ENCODE measurements around the gene PPP2R2B.

The PPP2R2B gene

GRCh38 chr5:146862641-146863040, 15.9 kb downstream of the PPP2R2B start:
- H3K36me3 ChIP-seq (ENCODE audit: control insufficient read depth, insufficient read depth, low read length) = no peaks in the 10 kb centered on the region
- no peak overlapping the region for H3K4me3 ChIP-seq (replicated peaks; ENCODE audit: low read depth, low read length)
- H3K27me3 ChIP-seq (replicated peaks; ENCODE audit: control insufficient read depth, insufficient read depth, low read length) = no peaks in the 10 kb centered on the region
- TF ChIP-seq CTCF (IDR thresholded peaks at IDR 0.05; ENCODE audit: insufficient read depth, low read length, poor library complexity, severe bottlenecking) = no peak
- no peak for DNase-seq (ENCODE audit: extremely low read depth, insufficient read length)

GRCh38 chr5:146860213-146860893, 18.2 kb downstream of the PPP2R2B start:
- no peak overlapping the region for H3K4me3 ChIP-seq (replicated peaks; ENCODE audit: low read depth, low read length)
- TF ChIP-seq CTCF (IDR thresholded peaks at IDR 0.05; ENCODE audit: insufficient read depth, low read length, poor library complexity, severe bottlenecking) = no peak
- H3K36me3 ChIP-seq (ENCODE audit: control insufficient read depth, insufficient read depth, low read length) = no peaks in the 10 kb centered on the region
- DNase-seq (ENCODE audit: extremely low read depth, insufficient read length) = no peak
- no peaks in the 10 kb centered on the region for H3K27me3 ChIP-seq (replicated peaks; ENCODE audit: control insufficient read depth, insufficient read depth, low read length)

- TF ChIP-seq CTCF (IDR thresholded peaks at IDR 0.05; ENCODE audit: insufficient read depth, low read length, poor library complexity, severe bottlenecking) = no peak
- Histone ChIP-seq H3K4me3 (replicated peaks; ENCODE audit: low read depth, low read length) (no peak overlapping the region), H3K36me3 (ENCODE audit: control insufficient read depth, insufficient read depth, low read length) (no peaks in the 10 kb centered on the region), H3K27me3 (replicated peaks; ENCODE audit: control insufficient read depth, insufficient read depth, low read length) (no peaks in the 10 kb centered on the region)
- no peak for DNase-seq (ENCODE audit: extremely low read depth, insufficient read length)
Observed at GRCh38 chr5:146852089-146852488, 26.5 kb downstream of the PPP2R2B start.

- no peaks in the 10 kb centered on the region for H3K27me3 ChIP-seq (replicated peaks; ENCODE audit: control insufficient read depth, insufficient read depth, low read length)
- no peak overlapping the region for H3K4me3 ChIP-seq (replicated peaks; ENCODE audit: low read depth, low read length)
- H3K36me3 ChIP-seq (ENCODE audit: control insufficient read depth, insufficient read depth, low read length) = no peaks in the 10 kb centered on the region
- no peak for DNase-seq (ENCODE audit: extremely low read depth, insufficient read length)
- TF ChIP-seq CTCF (IDR thresholded peaks at IDR 0.05; ENCODE audit: insufficient read depth, low read length, poor library complexity, severe bottlenecking) = no peak
Observed at GRCh38 chr5:146851133-146851532, 27.4 kb downstream of the PPP2R2B start.

GRCh38 chr5:146849694-146850303, 28.8 kb downstream of the PPP2R2B start:
- no peak for TF ChIP-seq CTCF (IDR thresholded peaks at IDR 0.05; ENCODE audit: insufficient read depth, low read length, poor library complexity, severe bottlenecking)
- Histone ChIP-seq H3K36me3 (ENCODE audit: control insufficient read depth, insufficient read depth, low read length) (no peaks in the 10 kb centered on the region), H3K4me3 (replicated peaks; ENCODE audit: low read depth, low read length) (no peak overlapping the region), H3K27me3 (replicated peaks; ENCODE audit: control insufficient read depth, insufficient read depth, low read length) (no peaks in the 10 kb centered on the region)
- no peak for DNase-seq (ENCODE audit: extremely low read depth, insufficient read length)

Data from GM06990 (cell line).